WTC11 (cell line): Measurements from ENCODE around the gene KAT6B. TPM values are rescaled to one million over a fixed set of nuclear protein-coding genes. Genes with fewer than 3 reads are reported as not detected.
A peak's percentile ranks its signal among the peaks of the same experiment; 100 is the strongest.

Source experiments
- ATAC-seq: fragments of 200-7000 bp; cut with Tn5 transposase; 2 replicates; pipeline ENCODE4 v1.10.0; 2021; ENCODE audit warnings: mild to moderate bottlenecking, moderate library complexity
- CTCF ChIA-PET: fragments of 300-600 bp; sonication (Branson Sonifier 250); formaldehyde crosslinking; loops from one replicate; lab custom pipeline; 2021; ENCODE audit warnings: antibody characterized with exemption; lab: Charles Lee
- POLR2A ChIA-PET: fragments of 350-600 bp; sonication (Branson Sonifier 250); formaldehyde crosslinking; loops from one replicate; lab custom pipeline; 2021; ENCODE audit warnings: antibody characterized with exemption; lab: Charles Lee
- DNase-seq: peaks from one replicate; pipeline ENCODE4 v3.0.0; 2021; ENCODE audit warnings: low spot score
- H3K27ac Mint-ChIP-seq: 2 replicates; pipeline ENCODE4 v1.8.0; 2021; ENCODE audit warnings: mixed read lengths
- H3K27me3 Mint-ChIP-seq: 2 replicates; pipeline ENCODE4 v1.8.0; 2021; ENCODE audit warnings: low read depth, mild to moderate bottlenecking, moderate library complexity, mixed read lengths
- H3K36me3 Mint-ChIP-seq: 2 replicates; pipeline ENCODE4 v1.8.0; 2021; ENCODE audit warnings: mixed read lengths
- H3K4me1 Mint-ChIP-seq: 2 replicates; pipeline ENCODE4 v1.8.0; 2022; ENCODE audit warnings: mixed read lengths
- H3K4me3 Mint-ChIP-seq: 2 replicates; pipeline ENCODE4 v1.8.0; 2021; ENCODE audit warnings: mild to moderate bottlenecking, moderate library complexity, mixed read lengths
- H3K9me3 Mint-ChIP-seq: 2 replicates; pipeline ENCODE4 v1.8.0; 2021; ENCODE audit warnings: mixed read lengths
- FOXJ3 ChIP-seq: sonication (generic); formaldehyde crosslinking; IDR thresholded peaks from 2 replicates; pipeline ENCODE4 v1.9.0; 2021; ENCODE audit warnings: missing genetic modification reagents, mild to moderate bottlenecking, borderline replicate concordance
- GTF2I ChIP-seq: fragments of 250-450 bp; sonication (Bioruptor Pico); conservative IDR thresholded peaks from 2 replicates; pipeline ENCODE4 v1.4.0; 2021; ENCODE audit warnings: mild to moderate bottlenecking
- IRF1 ChIP-seq: sonication (generic); formaldehyde crosslinking; IDR thresholded peaks from 2 replicates; pipeline ENCODE4 v1.8.0; 2023; ENCODE audit warnings: missing genetic modification reagents
- JUN ChIP-seq: sonication (generic); formaldehyde crosslinking; IDR thresholded peaks from 2 replicates; pipeline ENCODE4 v1.8.0; 2023; ENCODE audit warnings: mild to moderate bottlenecking, missing genetic modification reagents
- MXD4 ChIP-seq: fragments of 250-450 bp; sonication (Bioruptor Pico); IDR thresholded peaks from 2 replicates; pipeline ENCODE4 v1.8.0; 2021; ENCODE audit warnings: mild to moderate bottlenecking, moderate library complexity, borderline replicate concordance
- NR1H2 ChIP-seq: sonication (generic); formaldehyde crosslinking; IDR thresholded peaks from 2 replicates; pipeline ENCODE4 v1.9.0; 2021; ENCODE audit warnings: mild to moderate bottlenecking, moderate library complexity, missing genetic modification reagents
- PRRX2 ChIP-seq: fragments of 250-450 bp; sonication (Bioruptor Pico); IDR thresholded peaks from 2 replicates; pipeline ENCODE4 v1.8.0; 2021; ENCODE audit warnings: mild to moderate bottlenecking
- SP1 ChIP-seq: sonication (generic); formaldehyde crosslinking; conservative IDR thresholded peaks from 2 replicates; pipeline ENCODE4 v1.8.1; 2022; ENCODE audit warnings: missing genetic modification reagents
- ZNF219 ChIP-seq: sonication (generic); formaldehyde crosslinking; IDR thresholded peaks from 2 replicates; pipeline ENCODE4 v1.8.0; 2023; ENCODE audit warnings: missing genetic modification reagents, mild to moderate bottlenecking, borderline replicate concordance
- ZNF232 ChIP-seq: sonication (generic); formaldehyde crosslinking; IDR thresholded peaks from 2 replicates; pipeline ENCODE4 v1.8.0; 2022; ENCODE audit warnings: mild to moderate bottlenecking, missing genetic modification reagents
- ZNF416 ChIP-seq: fragments of 250-450 bp; sonication (Bioruptor Pico); IDR thresholded peaks from 2 replicates; pipeline ENCODE4 v1.9.0; 2021; ENCODE audit warnings: mild to moderate bottlenecking, inconsistent platforms
- ZNF423 ChIP-seq: fragments of 250-450 bp; sonication (Bioruptor Pico); IDR thresholded peaks from 2 replicates; pipeline ENCODE4 v2.1.2; 2022; ENCODE audit warnings: mild to moderate bottlenecking, moderate library complexity
- ZNF671 ChIP-seq: fragments of 250-450 bp; sonication (Bioruptor Pico); IDR thresholded peaks from 2 replicates; pipeline ENCODE4 v1.8.0; 2021; ENCODE audit warnings: mild to moderate bottlenecking
- total RNA-seq: library from RNA; stranded (reverse); gene quantifications from 3 replicates; pipeline ENCODE4 v1.2.3, GENCODE V29; 2021
- TF ChIP-seq, protein P1 (sequence below): fragments of 250-450 bp; sonication (Bioruptor Pico); IDR thresholded peaks from 2 replicates; pipeline ENCODE4 v1.9.0; 2021; ENCODE audit warnings: moderate library complexity, mild to moderate bottlenecking, inconsistent platforms, borderline replicate concordance
- TF ChIP-seq, protein P2 (sequence below): fragments of 250-450 bp; sonication (Bioruptor Pico); IDR thresholded peaks from 2 replicates; pipeline ENCODE4 v2.1.2; 2022; ENCODE audit warnings: mild to moderate bottlenecking, moderate library complexity
- TF ChIP-seq, protein P3 (sequence below): sonication (generic); formaldehyde crosslinking; IDR thresholded peaks from 2 replicates; pipeline ENCODE4 v1.8.0; 2022; ENCODE audit warnings: mild to moderate bottlenecking, missing genetic modification reagents
- TF ChIP-seq, protein P4 (sequence below): sonication (generic); formaldehyde crosslinking; IDR thresholded peaks from 2 replicates; pipeline ENCODE4 v1.8.0; 2022; ENCODE audit warnings: missing genetic modification reagents
- TF ChIP-seq, protein P5 (sequence below): sonication (generic); formaldehyde crosslinking; IDR thresholded peaks from 2 replicates; pipeline ENCODE4 v1.8.1; 2023; ENCODE audit warnings: mild to moderate bottlenecking, missing genetic modification reagents, moderate library complexity
- TF ChIP-seq, protein P6 (sequence below): sonication (generic); formaldehyde crosslinking; IDR thresholded peaks from 2 replicates; pipeline ENCODE4 v1.8.1; 2022; ENCODE audit warnings: low read depth, missing genetic modification reagents, borderline replicate concordance

KAT6B gene
- total RNA-seq, 1 experiment from 2014 or later = 18.5 TPM

DNA sequence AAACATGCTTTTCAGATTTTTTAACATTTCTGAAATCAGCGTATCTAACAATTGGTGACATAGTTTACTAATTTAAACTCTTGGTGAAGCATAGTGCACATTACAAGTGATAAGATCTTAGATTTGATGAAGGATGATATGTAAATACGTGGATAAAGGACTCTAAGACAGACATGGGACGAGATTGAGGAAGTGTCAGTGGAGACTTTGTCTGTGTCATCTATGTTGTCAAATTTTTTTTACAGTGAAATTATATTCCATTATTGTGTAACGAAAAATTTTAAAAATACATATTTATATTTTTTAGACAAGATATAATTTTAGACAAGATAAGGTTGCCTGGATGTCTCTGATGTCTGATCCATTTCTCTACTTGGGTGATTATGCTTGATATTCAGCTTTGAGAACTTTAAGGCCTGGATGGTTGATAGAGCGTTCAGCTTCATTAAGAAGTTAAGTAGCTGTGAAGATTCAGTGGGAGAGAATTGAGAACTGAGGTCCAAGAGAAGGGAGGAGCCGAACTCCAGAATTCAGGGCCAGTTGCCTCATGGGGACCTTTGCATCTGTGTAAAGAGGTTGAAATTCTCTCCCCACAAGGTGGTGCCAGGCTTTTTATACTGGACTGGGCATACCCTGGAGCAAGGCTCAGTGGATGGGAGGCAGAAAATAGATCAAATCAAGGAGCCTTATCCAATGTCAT is 62.7 kb downstream of the KAT6B start:
- Mint-ChIP-seq H3K4me3 (no peak overlapping the region), H3K9me3 (no peaks in the 10 kb centered on the region), H3K27ac (peak overlapping the region; percentile 39), H3K27me3 (no peaks in the 10 kb centered on the region), H3K4me1 (peaks cover 3% of the 10 kb centered on the region; the same call in 1 of the 2 replicates), H3K36me3 (no peaks in the 10 kb centered on the region)
- TF ChIP-seq, protein P1, sequence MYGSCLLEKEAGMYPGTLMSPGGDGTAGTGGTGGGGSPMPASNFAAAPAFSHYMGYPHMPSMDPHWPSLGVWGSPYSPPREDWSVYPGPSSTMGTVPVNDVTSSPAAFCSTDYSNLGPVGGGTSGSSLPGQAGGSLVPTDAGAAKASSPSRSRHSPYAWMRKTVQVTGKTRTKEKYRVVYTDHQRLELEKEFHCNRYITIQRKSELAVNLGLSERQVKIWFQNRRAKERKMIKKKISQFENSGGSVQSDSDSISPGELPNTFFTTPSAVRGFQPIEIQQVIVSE (CRISPR knock-in tag) = no peak
- TF ChIP-seq FOXJ3 = no peak
- no peak for TF ChIP-seq ZNF232
- DNase-seq (no peak), ATAC-seq (peak; percentile 75)
- POLR2A ChIA-PET = interaction anchor here (0.6 kb wide), 1 partner anchor 49 kb away, joined by 3 read pairs; no protein-coding TSS in a partner anchor
- CTCF ChIA-PET = interaction anchor here (0.6 to 1.4 kb wide), 2 partner anchors 14 to 211 kb away, joined by 4 read pairs; no protein-coding TSS in a partner anchor

GRCh38 chr10:74889662-74889998 is 63.2 kb downstream of the KAT6B start:
- H3K27ac Mint-ChIP-seq = 0 out of 2 replicates have a peak overlapping the region, but pooled peaks have one; percentile 7
- H3K4me1 Mint-ChIP-seq = peaks cover 3% of the 10 kb centered on the region; the same call in 1 of the 2 replicates
- ChIA-PET CTCF (interaction anchor here (0.6 to 1.4 kb wide), 2 partner anchors 15 to 211 kb away, joined by 4 read pairs; no protein-coding TSS in a partner anchor), POLR2A (interaction anchor here (0.6 kb wide), 1 partner anchor 49 kb away, joined by 3 read pairs; no protein-coding TSS in a partner anchor)
- H3K27me3 Mint-ChIP-seq = no peaks in the 10 kb centered on the region
- DNase-seq = no peak
- H3K9me3 Mint-ChIP-seq = no peaks in the 10 kb centered on the region
- H3K36me3 Mint-ChIP-seq = no peaks in the 10 kb centered on the region
- no peak for TF ChIP-seq NR1H2 (CRISPR knock-in tag)
- no peak for TF ChIP-seq ZNF416 (CRISPR knock-in tag)
- no peak for TF ChIP-seq JUN (CRISPR knock-in tag)
- TF ChIP-seq, protein P2, sequence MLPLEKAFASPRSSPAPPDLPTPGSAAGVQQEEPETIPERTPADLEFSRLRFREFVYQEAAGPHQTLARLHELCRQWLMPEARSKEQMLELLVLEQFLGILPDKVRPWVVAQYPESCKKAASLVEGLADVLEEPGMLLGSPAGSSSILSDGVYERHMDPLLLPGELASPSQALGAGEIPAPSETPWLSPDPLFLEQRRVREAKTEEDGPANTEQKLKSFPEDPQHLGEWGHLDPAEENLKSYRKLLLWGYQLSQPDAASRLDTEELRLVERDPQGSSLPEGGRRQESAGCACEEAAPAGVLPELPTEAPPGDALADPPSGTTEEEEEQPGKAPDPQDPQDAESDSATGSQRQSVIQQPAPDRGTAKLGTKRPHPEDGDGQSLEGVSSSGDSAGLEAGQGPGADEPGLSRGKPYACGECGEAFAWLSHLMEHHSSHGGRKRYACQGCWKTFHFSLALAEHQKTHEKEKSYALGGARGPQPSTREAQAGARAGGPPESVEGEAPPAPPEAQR (CRISPR knock-in tag) = no peak
- no peak for ATAC-seq
- H3K4me3 Mint-ChIP-seq = no peak overlapping the region

GRCh38 chr10:74890460-74890859 is 64.1 kb downstream of the KAT6B start:
- POLR2A ChIA-PET = no interaction called here
- H3K4me1 Mint-ChIP-seq = peaks cover 3% of the 10 kb centered on the region; the same call in 1 of the 2 replicates
- no peak for ATAC-seq
- CTCF ChIA-PET = interaction anchor here (0.5 to 1.4 kb wide), 2 partner anchors 210 to 623 kb away, joined by 3 to 4 read pairs; no protein-coding TSS in a partner anchor
- H3K4me3 Mint-ChIP-seq = no peak overlapping the region
- H3K27me3 Mint-ChIP-seq = no peaks in the 10 kb centered on the region
- TF ChIP-seq ZNF423 (CRISPR knock-in tag) = no peak
- H3K9me3 Mint-ChIP-seq = no peaks in the 10 kb centered on the region
- no peak for DNase-seq
- no peaks in the 10 kb centered on the region for H3K36me3 Mint-ChIP-seq
- H3K27ac Mint-ChIP-seq = no peak overlapping the region; the same call in 1 of the 2 replicates

GRCh38 chr10:74891053-74891452 is 64.7 kb downstream of the KAT6B start:
- H3K27me3 Mint-ChIP-seq = no peaks in the 10 kb centered on the region
- H3K4me3 Mint-ChIP-seq = no peak overlapping the region
- H3K36me3 Mint-ChIP-seq = no peaks in the 10 kb centered on the region
- peaks cover 3% of the 10 kb centered on the region; the same call in 1 of the 2 replicates for H3K4me1 Mint-ChIP-seq
- CTCF ChIA-PET = no interaction called here
- POLR2A ChIA-PET = no interaction called here
- no peak overlapping the region for H3K27ac Mint-ChIP-seq
- DNase-seq = no peak
- no peaks in the 10 kb centered on the region for H3K9me3 Mint-ChIP-seq
- ATAC-seq = no peak
- TF ChIP-seq PRRX2 (CRISPR knock-in tag) = no peak
- TF ChIP-seq, protein P3, sequence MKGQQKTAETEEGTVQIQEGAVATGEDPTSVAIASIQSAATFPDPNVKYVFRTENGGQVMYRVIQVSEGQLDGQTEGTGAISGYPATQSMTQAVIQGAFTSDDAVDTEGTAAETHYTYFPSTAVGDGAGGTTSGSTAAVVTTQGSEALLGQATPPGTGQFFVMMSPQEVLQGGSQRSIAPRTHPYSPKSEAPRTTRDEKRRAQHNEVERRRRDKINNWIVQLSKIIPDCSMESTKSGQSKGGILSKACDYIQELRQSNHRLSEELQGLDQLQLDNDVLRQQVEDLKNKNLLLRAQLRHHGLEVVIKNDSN (CRISPR knock-in tag) = no peak
- TF ChIP-seq, protein P4, sequence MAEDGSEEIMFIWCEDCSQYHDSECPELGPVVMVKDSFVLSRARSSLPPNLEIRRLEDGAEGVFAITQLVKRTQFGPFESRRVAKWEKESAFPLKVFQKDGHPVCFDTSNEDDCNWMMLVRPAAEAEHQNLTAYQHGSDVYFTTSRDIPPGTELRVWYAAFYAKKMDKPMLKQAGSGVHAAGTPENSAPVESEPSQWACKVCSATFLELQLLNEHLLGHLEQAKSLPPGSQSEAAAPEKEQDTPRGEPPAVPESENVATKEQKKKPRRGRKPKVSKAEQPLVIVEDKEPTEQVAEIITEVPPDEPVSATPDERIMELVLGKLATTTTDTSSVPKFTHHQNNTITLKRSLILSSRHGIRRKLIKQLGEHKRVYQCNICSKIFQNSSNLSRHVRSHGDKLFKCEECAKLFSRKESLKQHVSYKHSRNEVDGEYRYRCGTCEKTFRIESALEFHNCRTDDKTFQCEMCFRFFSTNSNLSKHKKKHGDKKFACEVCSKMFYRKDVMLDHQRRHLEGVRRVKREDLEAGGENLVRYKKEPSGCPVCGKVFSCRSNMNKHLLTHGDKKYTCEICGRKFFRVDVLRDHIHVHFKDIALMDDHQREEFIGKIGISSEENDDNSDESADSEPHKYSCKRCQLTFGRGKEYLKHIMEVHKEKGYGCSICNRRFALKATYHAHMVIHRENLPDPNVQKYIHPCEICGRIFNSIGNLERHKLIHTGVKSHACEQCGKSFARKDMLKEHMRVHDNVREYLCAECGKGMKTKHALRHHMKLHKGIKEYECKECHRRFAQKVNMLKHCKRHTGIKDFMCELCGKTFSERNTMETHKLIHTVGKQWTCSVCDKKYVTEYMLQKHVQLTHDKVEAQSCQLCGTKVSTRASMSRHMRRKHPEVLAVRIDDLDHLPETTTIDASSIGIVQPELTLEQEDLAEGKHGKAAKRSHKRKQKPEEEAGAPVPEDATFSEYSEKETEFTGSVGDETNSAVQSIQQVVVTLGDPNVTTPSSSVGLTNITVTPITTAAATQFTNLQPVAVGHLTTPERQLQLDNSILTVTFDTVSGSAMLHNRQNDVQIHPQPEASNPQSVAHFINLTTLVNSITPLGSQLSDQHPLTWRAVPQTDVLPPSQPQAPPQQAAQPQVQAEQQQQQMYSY = no peak
- TF ChIP-seq, protein P5, sequence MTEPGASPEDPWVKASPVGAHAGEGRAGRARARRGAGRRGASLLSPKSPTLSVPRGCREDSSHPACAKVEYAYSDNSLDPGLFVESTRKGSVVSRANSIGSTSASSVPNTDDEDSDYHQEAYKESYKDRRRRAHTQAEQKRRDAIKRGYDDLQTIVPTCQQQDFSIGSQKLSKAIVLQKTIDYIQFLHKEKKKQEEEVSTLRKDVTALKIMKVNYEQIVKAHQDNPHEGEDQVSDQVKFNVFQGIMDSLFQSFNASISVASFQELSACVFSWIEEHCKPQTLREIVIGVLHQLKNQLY (CRISPR knock-in tag) = no peak
- TF ChIP-seq, protein P6, sequence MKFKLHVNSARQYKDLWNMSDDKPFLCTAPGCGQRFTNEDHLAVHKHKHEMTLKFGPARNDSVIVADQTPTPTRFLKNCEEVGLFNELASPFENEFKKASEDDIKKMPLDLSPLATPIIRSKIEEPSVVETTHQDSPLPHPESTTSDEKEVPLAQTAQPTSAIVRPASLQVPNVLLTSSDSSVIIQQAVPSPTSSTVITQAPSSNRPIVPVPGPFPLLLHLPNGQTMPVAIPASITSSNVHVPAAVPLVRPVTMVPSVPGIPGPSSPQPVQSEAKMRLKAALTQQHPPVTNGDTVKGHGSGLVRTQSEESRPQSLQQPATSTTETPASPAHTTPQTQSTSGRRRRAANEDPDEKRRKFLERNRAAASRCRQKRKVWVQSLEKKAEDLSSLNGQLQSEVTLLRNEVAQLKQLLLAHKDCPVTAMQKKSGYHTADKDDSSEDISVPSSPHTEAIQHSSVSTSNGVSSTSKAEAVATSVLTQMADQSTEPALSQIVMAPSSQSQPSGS (CRISPR knock-in tag) = no peak
- no peak for TF ChIP-seq ZNF219 (CRISPR knock-in tag)
- no peak for TF ChIP-seq MXD4 (CRISPR knock-in tag)
- no peak for TF ChIP-seq SP1 (CRISPR knock-in tag)
- no peak for TF ChIP-seq ZNF423 (CRISPR knock-in tag)
- no peak for TF ChIP-seq GTF2I
- no peak for TF ChIP-seq IRF1
- TF ChIP-seq ZNF671 (CRISPR knock-in tag) = no peak
